BE2C (cell line): Measurements from ENCODE around the gene ADAMTS18.

Source experiments
- DNase-seq: peaks from one replicate; pipeline ENCODE4 v3.0.0-alpha.2; 2020
- H3K27me3 ChIP-seq: fragments of 250-450 bp; sonication (Bioruptor Pico); 2 replicates; pipeline ENCODE4 v1.5.1; 2020; ENCODE audit warnings: mild to moderate bottlenecking
- H3K36me3 ChIP-seq: fragments of 250-450 bp; sonication (Bioruptor Pico); 2 replicates; pipeline ENCODE4 v1.5.1; 2020; ENCODE audit warnings: mild to moderate bottlenecking
- H3K4me1 ChIP-seq: fragments of 250-450 bp; sonication (Bioruptor Pico); 2 replicates; pipeline ENCODE4 v1.5.1; 2020
- H3K4me3 ChIP-seq: 2 replicates; pipeline ENCODE4 v1.5.1; 2011; ENCODE audit warnings: low read depth, low read length
- H3K9me3 ChIP-seq: fragments of 250-450 bp; sonication (Bioruptor Pico); 2 replicates; pipeline ENCODE4 v1.5.1; 2020
- TF ChIP-seq, protein P1 (sequence below): IDR thresholded peaks from 2 replicates; pipeline ENCODE4 v1.5.1; 2012; ENCODE audit warnings: mild to moderate bottlenecking, low read depth, low read length

Gene ADAMTS18

DNA sequence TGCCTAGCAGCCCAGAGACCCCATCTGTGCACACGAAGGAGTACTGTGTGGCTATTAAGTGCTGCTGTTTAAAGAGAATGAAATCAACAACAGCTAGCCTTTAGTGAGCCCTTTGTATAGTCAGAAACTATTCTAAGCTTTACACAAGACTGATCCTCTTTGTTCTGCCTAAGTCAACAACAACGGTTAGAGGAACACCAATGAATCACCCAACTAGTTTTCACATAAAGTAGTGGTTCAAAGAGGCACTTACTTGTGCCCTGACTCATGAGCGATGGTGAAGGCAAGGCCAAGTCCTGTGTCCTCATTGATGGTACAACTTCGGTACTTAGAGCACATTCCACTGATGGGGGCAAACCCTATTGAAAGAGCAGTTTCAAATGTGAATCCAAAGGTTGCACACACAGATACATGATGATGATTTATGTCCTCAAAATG lies 75.8 kb downstream of the ADAMTS18 start:
- no peaks in the 10 kb centered on the region for H3K9me3 ChIP-seq
- no peak for DNase-seq
- TF ChIP-seq, protein P1, sequence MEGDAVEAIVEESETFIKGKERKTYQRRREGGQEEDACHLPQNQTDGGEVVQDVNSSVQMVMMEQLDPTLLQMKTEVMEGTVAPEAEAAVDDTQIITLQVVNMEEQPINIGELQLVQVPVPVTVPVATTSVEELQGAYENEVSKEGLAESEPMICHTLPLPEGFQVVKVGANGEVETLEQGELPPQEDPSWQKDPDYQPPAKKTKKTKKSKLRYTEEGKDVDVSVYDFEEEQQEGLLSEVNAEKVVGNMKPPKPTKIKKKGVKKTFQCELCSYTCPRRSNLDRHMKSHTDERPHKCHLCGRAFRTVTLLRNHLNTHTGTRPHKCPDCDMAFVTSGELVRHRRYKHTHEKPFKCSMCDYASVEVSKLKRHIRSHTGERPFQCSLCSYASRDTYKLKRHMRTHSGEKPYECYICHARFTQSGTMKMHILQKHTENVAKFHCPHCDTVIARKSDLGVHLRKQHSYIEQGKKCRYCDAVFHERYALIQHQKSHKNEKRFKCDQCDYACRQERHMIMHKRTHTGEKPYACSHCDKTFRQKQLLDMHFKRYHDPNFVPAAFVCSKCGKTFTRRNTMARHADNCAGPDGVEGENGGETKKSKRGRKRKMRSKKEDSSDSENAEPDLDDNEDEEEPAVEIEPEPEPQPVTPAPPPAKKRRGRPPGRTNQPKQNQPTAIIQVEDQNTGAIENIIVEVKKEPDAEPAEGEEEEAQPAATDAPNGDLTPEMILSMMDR, result no peak
- H3K4me3 ChIP-seq, result no peak overlapping the region
- no peaks in the 10 kb centered on the region for H3K27me3 ChIP-seq
- no peaks in the 10 kb centered on the region for H3K4me1 ChIP-seq
- no peaks in the 10 kb centered on the region for H3K36me3 ChIP-seq

DNA sequence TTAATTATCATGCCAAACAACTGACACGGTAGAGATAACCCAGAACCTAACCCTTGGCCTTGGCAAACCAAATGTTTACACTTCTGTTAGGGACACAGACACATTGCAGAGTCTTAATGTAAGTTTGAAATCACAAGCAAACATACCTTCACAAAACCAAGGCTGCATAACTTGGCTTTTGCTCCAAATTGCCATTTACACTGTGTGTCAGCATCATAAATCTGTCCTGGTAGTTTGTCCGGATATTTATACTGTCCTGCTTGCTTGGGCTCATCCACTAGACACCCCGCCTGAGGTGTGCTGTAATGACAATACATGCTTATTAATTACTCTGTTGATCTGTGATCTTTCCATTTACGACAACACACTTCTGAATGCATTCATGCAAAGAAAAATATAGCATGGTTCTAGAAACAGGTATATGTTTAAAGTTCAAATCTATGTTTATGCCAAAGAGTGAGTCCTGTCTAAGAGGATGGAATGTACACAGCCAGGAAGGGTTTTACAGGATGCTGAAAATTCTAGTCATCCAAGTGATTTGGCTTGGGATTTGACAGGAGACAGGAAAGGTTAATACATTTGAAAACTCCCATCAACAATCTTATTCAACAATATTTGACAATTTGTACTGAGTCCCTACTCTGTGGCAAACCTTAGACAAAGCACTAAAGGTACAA lies 81.1 kb downstream of the ADAMTS18 start:
- no peak overlapping the region for H3K4me3 ChIP-seq
- no peaks in the 10 kb centered on the region for H3K27me3 ChIP-seq
- no peaks in the 10 kb centered on the region for H3K36me3 ChIP-seq
- no peaks in the 10 kb centered on the region for H3K4me1 ChIP-seq
- no peak for DNase-seq
- no peaks in the 10 kb centered on the region for H3K9me3 ChIP-seq
- TF ChIP-seq, protein P1, result no peak

DNA sequence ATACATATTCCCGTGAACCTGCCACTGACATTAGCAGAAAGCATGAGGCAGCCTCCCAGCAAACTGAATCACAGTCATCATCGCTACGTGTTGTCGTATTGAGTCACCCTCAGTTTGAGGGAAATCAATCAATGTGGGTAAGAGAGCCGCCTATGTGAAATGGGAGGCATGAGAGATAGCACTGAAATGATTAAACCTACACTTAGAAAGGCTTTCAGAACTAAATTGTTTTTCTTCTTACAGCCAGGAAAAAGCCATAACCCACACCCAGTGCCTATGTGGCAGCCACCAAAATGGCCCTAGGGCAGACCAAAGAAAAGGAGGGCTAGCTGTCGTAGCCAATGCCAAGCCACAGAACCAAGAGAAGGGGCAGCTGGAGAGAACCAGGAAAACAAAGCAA lies 90.5 kb downstream of the ADAMTS18 start:
- Histone ChIP-seq H3K9me3 (no peaks in the 10 kb centered on the region), H3K36me3 (no peaks in the 10 kb centered on the region), H3K4me1 (no peaks in the 10 kb centered on the region), H3K4me3 (no peak overlapping the region), H3K27me3 (no peaks in the 10 kb centered on the region)
- TF ChIP-seq, protein P1, result no peak
- DNase-seq, result no peak

DNA sequence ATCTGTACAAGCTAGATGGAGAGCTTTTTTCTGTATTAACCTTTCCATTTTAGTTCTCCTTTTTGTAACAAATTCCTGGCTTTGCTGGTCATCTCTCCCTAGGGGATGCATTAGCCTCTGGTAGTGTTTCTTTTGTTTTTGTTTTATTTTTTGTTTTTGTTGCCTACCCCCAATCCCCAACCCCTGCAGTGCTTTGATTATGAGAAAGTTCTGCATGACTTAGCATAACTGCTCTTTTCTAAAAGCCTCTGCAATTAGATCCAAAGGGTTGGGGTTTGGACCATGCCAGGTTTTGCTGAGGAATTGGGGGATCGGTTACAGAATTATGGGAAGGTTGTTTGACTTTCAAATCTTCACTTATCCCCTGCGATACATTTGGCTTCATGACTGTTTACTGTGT lies 98.2 kb downstream of the ADAMTS18 start:
- no peak for DNase-seq
- TF ChIP-seq, protein P1, result no peak

DNA sequence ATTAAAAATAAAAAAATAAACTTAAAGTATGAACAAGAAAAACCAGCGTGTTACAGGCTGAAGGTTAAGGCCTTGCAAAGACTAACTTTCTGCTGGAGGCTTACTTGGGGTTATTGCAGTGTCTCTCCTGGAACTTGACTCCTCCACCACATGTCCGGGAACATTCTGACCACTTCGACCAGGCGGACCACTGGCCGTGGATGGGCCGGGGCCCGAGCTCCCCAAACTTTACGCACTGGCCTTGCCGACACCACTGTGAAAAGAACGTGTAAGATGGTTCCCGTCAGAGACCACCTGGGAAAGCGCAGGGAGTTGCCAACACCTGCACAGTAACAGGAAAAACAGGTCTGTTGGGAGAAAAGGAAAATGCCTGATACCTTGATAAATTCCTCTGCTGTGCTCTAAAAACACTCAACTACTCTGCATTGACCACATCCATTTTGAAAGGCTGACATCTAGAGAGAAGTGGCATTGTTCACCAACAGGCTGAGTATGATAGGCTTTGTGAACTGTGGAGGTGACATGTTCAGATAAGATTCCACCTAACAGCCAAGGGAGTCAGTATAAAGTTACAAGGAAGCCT lies 99.1 kb downstream of the ADAMTS18 start:
- Histone ChIP-seq H3K36me3 (no peaks in the 10 kb centered on the region), H3K4me1 (no peaks in the 10 kb centered on the region), H3K4me3 (no peak overlapping the region), H3K9me3 (no peaks in the 10 kb centered on the region), H3K27me3 (no peaks in the 10 kb centered on the region)
- DNase-seq, result no peak
- TF ChIP-seq, protein P1, result no peak

More for the DNA sequence above, 98.2 kb downstream of the ADAMTS18 start:
- Histone ChIP-seq H3K36me3 (no peaks in the 10 kb centered on the region), H3K9me3 (no peaks in the 10 kb centered on the region), H3K4me1 (no peaks in the 10 kb centered on the region), H3K27me3 (no peaks in the 10 kb centered on the region), H3K4me3 (no peak overlapping the region)

DNA sequence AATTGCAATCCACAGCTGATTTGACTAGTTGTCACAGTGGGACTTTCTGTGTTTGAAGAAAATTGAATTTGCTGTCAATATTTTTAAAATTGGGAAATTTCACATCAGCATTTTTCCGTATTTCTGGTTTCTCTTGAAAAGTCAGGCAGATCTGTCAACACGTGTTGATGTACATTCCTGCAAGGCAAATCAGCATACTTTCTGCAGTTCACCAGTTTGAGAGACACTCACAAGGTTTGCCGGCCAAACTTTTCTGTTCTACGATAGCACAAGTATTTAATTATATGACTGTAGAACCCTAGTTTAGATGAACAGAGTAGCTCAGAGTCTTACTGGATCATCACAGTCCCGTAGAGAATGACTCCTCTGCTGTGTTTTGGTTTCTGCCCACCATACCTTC lies 102.0 kb downstream of the ADAMTS18 start:
- no peaks in the 10 kb centered on the region for H3K36me3 ChIP-seq
- TF ChIP-seq, protein P1, result no peak
- H3K27me3 ChIP-seq, result no peaks in the 10 kb centered on the region
- no peak for DNase-seq
- no peak overlapping the region for H3K4me3 ChIP-seq
- H3K9me3 ChIP-seq, result no peaks in the 10 kb centered on the region
- H3K4me1 ChIP-seq, result no peaks in the 10 kb centered on the region
